Nephron (organoid): Measurements from ENCODE around the gene DCAF4L1.

Experiments used
- H3K27ac Mint-ChIP-seq, 3 experiments: 2 replicates each; pipeline ENCODE4 v1.8.0; 2020; ENCODE audit warnings: mixed read lengths in 3 of 3, mild to moderate bottlenecking in 2 of 3, moderate library complexity in 1 of 3
- H3K27me3 Mint-ChIP-seq: 2 replicates; pipeline ENCODE4 v1.8.0; 2021; ENCODE audit warnings: low read depth, mild to moderate bottlenecking, moderate library complexity, mixed read lengths
- H3K36me3 Mint-ChIP-seq: 2 replicates; pipeline ENCODE4 v1.8.0; 2020; ENCODE audit warnings: low read depth, mixed read lengths
- H3K4me1 Mint-ChIP-seq: 2 replicates; pipeline ENCODE4 v1.8.0; 2020; ENCODE audit warnings: mixed read lengths
- H3K4me3 Mint-ChIP-seq, 3 experiments: 2 replicates each; pipeline ENCODE4 v1.8.0; 2020; ENCODE audit warnings: mild to moderate bottlenecking in 3 of 3, mixed read lengths in 3 of 3, moderate library complexity in 2 of 3
- H3K9me3 Mint-ChIP-seq: 2 replicates; pipeline ENCODE4 v1.8.0; 2020; ENCODE audit warnings: mixed read lengths
- CTCF ChIP-seq, 3 experiments: fragments of 200-600 bp; sonication (generic); IDR thresholded peaks; one replicate each; pipeline ENCODE4 v1.5.0; 2021; ENCODE audit warnings: antibody characterized with exemption in 3 of 3; ENCODE audit not compliant: unreplicated experiment in 3 of 3

DCAF4L1 gene

GRCh38 chr4:41935652-41936021 lies 45.9 kb upstream of the DCAF4L1 start:
- H3K4me3 Mint-ChIP-seq: peak overlapping the region; percentile 96 to 98 (median 97)
- H3K27me3 Mint-ChIP-seq: peaks cover 14% of the 10 kb centered on the region
- peak overlapping the region; percentile 56 to 95 (median 92) for H3K27ac Mint-ChIP-seq
- peaks cover 33% of the 10 kb centered on the region for H3K4me1 Mint-ChIP-seq
- no peak for TF ChIP-seq CTCF (IDR thresholded peaks at IDR 0.05; ENCODE audit: unreplicated experiment in 3 of 3)
- no peaks in the 10 kb centered on the region for H3K9me3 Mint-ChIP-seq
- peaks cover 17% of the 10 kb centered on the region for H3K36me3 Mint-ChIP-seq

- no peak overlapping the region for H3K4me3 Mint-ChIP-seq
- no peak for TF ChIP-seq CTCF (IDR thresholded peaks at IDR 0.05; ENCODE audit: unreplicated experiment in 3 of 3)
- peaks cover 31% of the 10 kb centered on the region for H3K36me3 Mint-ChIP-seq
- H3K27ac Mint-ChIP-seq: no peak overlapping the region
- no peaks in the 10 kb centered on the region for H3K27me3 Mint-ChIP-seq
- no peaks in the 10 kb centered on the region for H3K9me3 Mint-ChIP-seq
- peaks cover 33% of the 10 kb centered on the region for H3K4me1 Mint-ChIP-seq
Measured at GRCh38 chr4:41939016-41939626, 42.4 kb upstream of the DCAF4L1 start.

GRCh38 chr4:41940834-41941233 lies 40.7 kb upstream of the DCAF4L1 start:
- H3K4me3 Mint-ChIP-seq: no peak overlapping the region
- no peaks in the 10 kb centered on the region for H3K27me3 Mint-ChIP-seq
- H3K27ac Mint-ChIP-seq: no peak overlapping the region
- H3K9me3 Mint-ChIP-seq: no peaks in the 10 kb centered on the region
- H3K36me3 Mint-ChIP-seq: peaks cover 34% of the 10 kb centered on the region
- peaks cover 22% of the 10 kb centered on the region for H3K4me1 Mint-ChIP-seq
- no peak for TF ChIP-seq CTCF (IDR thresholded peaks at IDR 0.05; ENCODE audit: unreplicated experiment in 3 of 3)

GRCh38 chr4:41943506-41943905 lies 38.0 kb upstream of the DCAF4L1 start:
- H3K27me3 Mint-ChIP-seq: no peaks in the 10 kb centered on the region

GRCh38 chr4:41944089-41944488 lies 37.5 kb upstream of the DCAF4L1 start:
- no peaks in the 10 kb centered on the region for H3K9me3 Mint-ChIP-seq
- no peak for TF ChIP-seq CTCF (IDR thresholded peaks at IDR 0.05; ENCODE audit: unreplicated experiment in 3 of 3)
- H3K27ac Mint-ChIP-seq: no peak overlapping the region
- H3K4me1 Mint-ChIP-seq: no peaks in the 10 kb centered on the region
- no peak overlapping the region for H3K4me3 Mint-ChIP-seq
- peaks cover 35% of the 10 kb centered on the region for H3K36me3 Mint-ChIP-seq
- H3K27me3 Mint-ChIP-seq: no peaks in the 10 kb centered on the region

More at GRCh38 chr4:41943506-41943905, 38.0 kb upstream of the DCAF4L1 start:
- TF ChIP-seq CTCF (IDR thresholded peaks at IDR 0.05; ENCODE audit: unreplicated experiment in 3 of 3): no peak
- no peak overlapping the region for H3K27ac Mint-ChIP-seq
- H3K4me1 Mint-ChIP-seq: peaks cover 3% of the 10 kb centered on the region
- H3K9me3 Mint-ChIP-seq: no peaks in the 10 kb centered on the region
- no peak overlapping the region for H3K4me3 Mint-ChIP-seq
- peaks cover 35% of the 10 kb centered on the region for H3K36me3 Mint-ChIP-seq

- Mint-ChIP-seq H3K9me3 (no peaks in the 10 kb centered on the region), H3K27me3 (no peaks in the 10 kb centered on the region), H3K27ac (no peak overlapping the region), H3K4me3 (no peak overlapping the region), H3K36me3 (peaks cover 50% of the 10 kb centered on the region), H3K4me1 (no peaks in the 10 kb centered on the region)
- no peak for TF ChIP-seq CTCF (IDR thresholded peaks at IDR 0.05; ENCODE audit: unreplicated experiment in 3 of 3)
Measured at GRCh38 chr4:41949531-41949930, 32.0 kb upstream of the DCAF4L1 start.
